Measurements from ENCODE around the gene ZHX3. TPM values are rescaled to one million over a fixed set of nuclear protein-coding genes. Genes with fewer than 3 reads are reported as not detected.

ZHX3 gene
- total RNA-seq, 1 donor = 36.6 TPM

DNA sequence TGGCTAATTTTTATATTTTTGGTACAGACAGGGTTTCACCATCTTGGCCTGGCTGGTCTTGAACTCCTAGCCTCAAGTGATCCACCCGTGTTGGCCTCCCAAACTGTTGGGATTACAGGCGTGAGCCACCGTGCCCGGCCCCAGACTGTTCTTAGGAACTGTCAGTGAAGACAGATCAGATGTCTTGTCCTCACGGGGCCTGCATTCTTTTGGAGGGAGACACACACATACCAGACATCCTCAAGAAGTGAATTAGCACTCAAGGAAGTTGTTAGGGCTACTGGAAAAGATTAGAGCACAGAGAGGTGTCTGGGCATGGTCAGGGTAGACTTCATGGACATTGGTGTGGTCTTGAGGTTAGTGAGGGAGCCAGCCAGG, 12.8 kb upstream of the ZHX3 start:
- H3K4me3 ChIP-seq (ENCODE audit: insufficient read depth, low read length) = no peak overlapping the region
- no peaks in the 10 kb centered on the region for H3K36me3 ChIP-seq (ENCODE audit: insufficient read depth, low read length)
- no peak overlapping the region for H3K4me2 ChIP-seq (ENCODE audit: insufficient read depth, low read length)
- no peaks in the 10 kb centered on the region for H3K79me2 ChIP-seq (ENCODE audit: insufficient read depth, low read length)
- peak overlapping the region; percentile 75 for H2AFZ ChIP-seq (ENCODE audit: low read length)
- peaks cover 19% of the 10 kb centered on the region for H3K4me1 ChIP-seq (ENCODE audit: insufficient read depth, low read length)
- TF ChIP-seq, protein P1, sequence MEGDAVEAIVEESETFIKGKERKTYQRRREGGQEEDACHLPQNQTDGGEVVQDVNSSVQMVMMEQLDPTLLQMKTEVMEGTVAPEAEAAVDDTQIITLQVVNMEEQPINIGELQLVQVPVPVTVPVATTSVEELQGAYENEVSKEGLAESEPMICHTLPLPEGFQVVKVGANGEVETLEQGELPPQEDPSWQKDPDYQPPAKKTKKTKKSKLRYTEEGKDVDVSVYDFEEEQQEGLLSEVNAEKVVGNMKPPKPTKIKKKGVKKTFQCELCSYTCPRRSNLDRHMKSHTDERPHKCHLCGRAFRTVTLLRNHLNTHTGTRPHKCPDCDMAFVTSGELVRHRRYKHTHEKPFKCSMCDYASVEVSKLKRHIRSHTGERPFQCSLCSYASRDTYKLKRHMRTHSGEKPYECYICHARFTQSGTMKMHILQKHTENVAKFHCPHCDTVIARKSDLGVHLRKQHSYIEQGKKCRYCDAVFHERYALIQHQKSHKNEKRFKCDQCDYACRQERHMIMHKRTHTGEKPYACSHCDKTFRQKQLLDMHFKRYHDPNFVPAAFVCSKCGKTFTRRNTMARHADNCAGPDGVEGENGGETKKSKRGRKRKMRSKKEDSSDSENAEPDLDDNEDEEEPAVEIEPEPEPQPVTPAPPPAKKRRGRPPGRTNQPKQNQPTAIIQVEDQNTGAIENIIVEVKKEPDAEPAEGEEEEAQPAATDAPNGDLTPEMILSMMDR (IDR thresholded peaks at IDR 0.05; ENCODE audit: extremely low read depth, low read depth, low read length) = no peak
- no peaks in the 10 kb centered on the region for H4K20me1 ChIP-seq (ENCODE audit: insufficient read depth, low read length)
- peak overlapping the region; percentile 94 for H3K27ac ChIP-seq (ENCODE audit: low read depth, low read length)
- no peaks in the 10 kb centered on the region for H3K27me3 ChIP-seq (ENCODE audit: insufficient read depth, low read length)
- DNase-seq (ENCODE audit: insufficient read length, low spot score, missing footprints) = peak; percentile 35
- no peaks in the 10 kb centered on the region for H3K9me3 ChIP-seq (ENCODE audit: low read depth, low read length)

DNA sequence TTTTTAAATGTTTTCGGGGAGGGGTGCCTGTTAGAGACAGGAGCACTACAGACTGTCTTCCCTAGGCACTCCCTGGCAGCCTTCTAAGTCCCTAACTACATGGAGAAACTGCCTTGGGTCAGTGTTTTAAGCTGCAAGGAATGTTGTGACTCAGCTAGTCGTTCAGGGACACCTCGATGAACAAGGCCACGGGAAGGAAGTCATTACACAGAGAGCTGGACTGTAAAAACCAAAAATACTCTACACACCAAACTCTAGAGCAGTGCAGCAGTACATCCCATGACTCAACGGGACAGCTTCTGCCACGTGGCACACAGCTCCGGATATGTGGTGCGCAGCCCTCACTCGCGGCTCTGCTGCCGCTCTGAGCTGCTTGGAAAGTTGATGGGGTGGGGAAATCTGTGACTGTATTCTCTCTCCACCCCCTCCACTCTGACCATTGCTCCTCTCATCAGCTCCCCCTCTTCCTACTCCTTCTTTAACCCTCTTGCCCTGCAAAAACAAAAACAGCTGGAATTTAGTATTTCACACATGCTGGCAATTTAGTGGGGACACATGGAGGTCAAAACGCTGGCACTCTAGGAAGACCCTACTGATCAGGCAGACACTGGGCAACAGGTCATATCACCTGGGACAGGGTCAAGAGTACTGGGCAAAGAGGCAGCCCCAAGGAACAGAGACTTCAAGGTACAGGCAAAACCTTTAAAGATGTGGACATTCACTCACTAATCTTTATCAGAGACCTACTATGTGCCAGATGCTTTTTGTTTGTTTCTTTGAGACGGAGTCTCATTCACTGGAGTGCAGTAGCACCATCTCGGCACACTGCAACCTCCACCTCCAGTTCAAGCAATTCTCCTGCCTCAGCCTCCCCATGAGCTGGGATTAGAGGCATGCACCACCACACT, 12.2 kb upstream of the ZHX3 start:
- Histone ChIP-seq H3K79me2 (ENCODE audit: insufficient read depth, low read length) (no peaks in the 10 kb centered on the region), H3K4me3 (ENCODE audit: insufficient read depth, low read length) (peak overlapping the region; percentile 45), H4K20me1 (ENCODE audit: insufficient read depth, low read length) (no peaks in the 10 kb centered on the region), H3K4me1 (ENCODE audit: insufficient read depth, low read length) (peaks cover 19% of the 10 kb centered on the region), H3K9me3 (ENCODE audit: low read depth, low read length) (no peaks in the 10 kb centered on the region), H3K27ac (ENCODE audit: low read depth, low read length) (peak overlapping the region; percentile 94), H3K4me2 (ENCODE audit: insufficient read depth, low read length) (peak overlapping the region; percentile 75), H2AFZ (ENCODE audit: low read length) (peak overlapping the region; percentile 87), H3K36me3 (ENCODE audit: insufficient read depth, low read length) (no peaks in the 10 kb centered on the region), H3K27me3 (ENCODE audit: insufficient read depth, low read length) (no peaks in the 10 kb centered on the region)
- DNase-seq (ENCODE audit: insufficient read length, low spot score, missing footprints) = peak; percentile 97
- TF ChIP-seq, protein P1 (IDR thresholded peaks at IDR 0.05; ENCODE audit: extremely low read depth, low read depth, low read length) = no peak

DNA sequence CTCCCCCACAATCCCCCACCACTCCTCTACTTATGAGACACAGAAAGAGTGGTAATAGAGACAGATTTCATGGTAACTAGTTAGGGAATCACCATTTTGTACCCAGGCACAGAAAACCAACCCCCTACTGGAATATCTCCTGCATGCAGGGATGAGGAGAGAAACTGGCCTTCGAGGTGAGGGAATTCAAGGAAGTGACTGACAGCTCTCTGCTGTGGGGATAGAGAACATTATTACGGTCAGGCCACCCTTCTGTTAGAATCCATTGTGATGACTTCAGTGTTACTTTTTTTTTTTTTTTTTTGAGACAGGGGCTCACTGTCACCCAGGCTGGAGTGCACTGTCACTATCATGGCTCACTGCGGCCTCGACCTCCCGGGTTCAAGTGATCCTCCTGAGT, 9.6 kb upstream of the ZHX3 start:
- Histone ChIP-seq H4K20me1 (ENCODE audit: insufficient read depth, low read length) (no peaks in the 10 kb centered on the region), H2AFZ (ENCODE audit: low read length) (peak overlapping the region; percentile 75), H3K4me1 (ENCODE audit: insufficient read depth, low read length) (peaks cover 19% of the 10 kb centered on the region), H3K4me3 (ENCODE audit: insufficient read depth, low read length) (no peak overlapping the region), H3K9me3 (ENCODE audit: low read depth, low read length) (no peaks in the 10 kb centered on the region), H3K27ac (ENCODE audit: low read depth, low read length) (no peak overlapping the region), H3K27me3 (ENCODE audit: insufficient read depth, low read length) (no peaks in the 10 kb centered on the region), H3K79me2 (ENCODE audit: insufficient read depth, low read length) (no peaks in the 10 kb centered on the region), H3K4me2 (ENCODE audit: insufficient read depth, low read length) (no peak overlapping the region), H3K36me3 (ENCODE audit: insufficient read depth, low read length) (no peaks in the 10 kb centered on the region)
- no peak for DNase-seq (ENCODE audit: insufficient read length, low spot score, missing footprints)
- TF ChIP-seq, protein P1 (IDR thresholded peaks at IDR 0.05; ENCODE audit: extremely low read depth, low read depth, low read length) = no peak

GRCh38 chr20:41320976-41321375, 3.4 kb upstream of the ZHX3 start:
- no peak for DNase-seq (ENCODE audit: insufficient read length, low spot score, missing footprints)

More at GRCh38 chr20:41320976-41321375, 3.4 kb upstream of the ZHX3 start:
- no peak overlapping the region for H3K27ac ChIP-seq (ENCODE audit: low read depth, low read length)
- H3K9me3 ChIP-seq (ENCODE audit: low read depth, low read length) = no peaks in the 10 kb centered on the region
- H2AFZ ChIP-seq (ENCODE audit: low read length) = no peak overlapping the region
- H3K36me3 ChIP-seq (ENCODE audit: insufficient read depth, low read length) = no peaks in the 10 kb centered on the region
- H3K4me2 ChIP-seq (ENCODE audit: insufficient read depth, low read length) = no peak overlapping the region
- TF ChIP-seq, protein P1 (IDR thresholded peaks at IDR 0.05; ENCODE audit: extremely low read depth, low read depth, low read length) = no peak
- H3K79me2 ChIP-seq (ENCODE audit: insufficient read depth, low read length) = peaks cover 3% of the 10 kb centered on the region
- peaks cover 11% of the 10 kb centered on the region for H3K4me1 ChIP-seq (ENCODE audit: insufficient read depth, low read length)
- no peaks in the 10 kb centered on the region for H4K20me1 ChIP-seq (ENCODE audit: insufficient read depth, low read length)
- no peaks in the 10 kb centered on the region for H3K27me3 ChIP-seq (ENCODE audit: insufficient read depth, low read length)
- H3K4me3 ChIP-seq (ENCODE audit: insufficient read depth, low read length) = no peak overlapping the region
